ENCODE measurements around the gene COL6A2.

DNA sequence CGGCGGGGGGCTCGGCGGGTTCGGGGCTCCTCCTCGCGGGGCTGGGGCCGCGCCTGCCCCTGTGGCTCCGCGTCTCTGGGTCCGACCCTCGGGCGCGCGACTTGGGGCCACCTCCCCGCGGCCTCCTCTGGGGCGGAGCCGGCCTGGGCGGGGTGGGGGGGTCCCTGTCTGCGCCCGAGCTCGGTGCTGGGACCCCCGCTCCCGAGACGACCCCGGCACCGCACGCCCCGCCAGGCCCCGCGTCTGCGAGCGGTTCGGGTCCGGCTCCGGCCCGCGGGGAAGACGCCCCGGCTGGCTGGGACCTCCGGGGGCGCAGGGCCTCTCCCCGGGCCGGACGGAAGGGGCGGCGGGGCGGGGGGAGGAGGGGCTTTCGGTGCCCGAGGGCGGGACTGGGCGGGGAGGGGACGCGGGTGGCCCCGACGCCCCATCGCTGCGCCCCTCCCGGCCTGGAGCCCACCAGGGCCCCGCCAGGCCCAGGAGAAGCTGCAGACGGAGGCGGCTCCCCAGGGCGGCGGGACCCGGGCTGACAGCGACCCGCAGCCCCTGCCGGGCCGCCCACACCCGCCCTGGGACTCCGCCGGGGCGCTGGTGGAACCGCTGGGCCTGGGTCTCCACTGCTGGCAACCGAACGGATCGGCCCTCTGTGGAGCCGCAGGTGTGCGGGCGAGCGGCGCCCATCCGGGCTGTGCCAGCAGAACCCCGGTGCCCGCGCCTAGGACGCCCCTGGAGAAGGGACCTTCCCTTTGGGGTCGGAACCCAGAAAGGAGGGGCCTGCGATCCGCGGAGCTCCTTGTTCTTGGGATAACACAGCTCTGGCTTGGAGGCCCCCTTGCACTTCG is 610 bp downstream of the COL6A2 start:
- TF ChIP-seq, protein P1, sequence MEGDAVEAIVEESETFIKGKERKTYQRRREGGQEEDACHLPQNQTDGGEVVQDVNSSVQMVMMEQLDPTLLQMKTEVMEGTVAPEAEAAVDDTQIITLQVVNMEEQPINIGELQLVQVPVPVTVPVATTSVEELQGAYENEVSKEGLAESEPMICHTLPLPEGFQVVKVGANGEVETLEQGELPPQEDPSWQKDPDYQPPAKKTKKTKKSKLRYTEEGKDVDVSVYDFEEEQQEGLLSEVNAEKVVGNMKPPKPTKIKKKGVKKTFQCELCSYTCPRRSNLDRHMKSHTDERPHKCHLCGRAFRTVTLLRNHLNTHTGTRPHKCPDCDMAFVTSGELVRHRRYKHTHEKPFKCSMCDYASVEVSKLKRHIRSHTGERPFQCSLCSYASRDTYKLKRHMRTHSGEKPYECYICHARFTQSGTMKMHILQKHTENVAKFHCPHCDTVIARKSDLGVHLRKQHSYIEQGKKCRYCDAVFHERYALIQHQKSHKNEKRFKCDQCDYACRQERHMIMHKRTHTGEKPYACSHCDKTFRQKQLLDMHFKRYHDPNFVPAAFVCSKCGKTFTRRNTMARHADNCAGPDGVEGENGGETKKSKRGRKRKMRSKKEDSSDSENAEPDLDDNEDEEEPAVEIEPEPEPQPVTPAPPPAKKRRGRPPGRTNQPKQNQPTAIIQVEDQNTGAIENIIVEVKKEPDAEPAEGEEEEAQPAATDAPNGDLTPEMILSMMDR (conservative IDR thresholded peaks at IDR 0.05; ENCODE audit: low read depth, low read length), result no peak
- TF ChIP-seq EZH2 (IDR thresholded peaks at IDR 0.05; ENCODE audit: borderline replicate concordance, low read depth, low read length, poor library complexity, severe bottlenecking), result no peak
